HG02981 (cell line): ENCODE measurements around the gene LGALS9B.
"Not testable (repeated sequence)": the region's sequence is repeated elsewhere in the genome, so short reads cannot be mapped to it uniquely, and the experiment has no call there.

Experiments used
- ATAC-seq: cut with Tn5 transposase; IDR thresholded peaks from one replicate; pipeline ENCODE4 v1.9.1; 2021; ENCODE audit warnings: mild to moderate bottlenecking, moderate library complexity; ENCODE audit not compliant: unreplicated experiment

LGALS9B gene

DNA sequence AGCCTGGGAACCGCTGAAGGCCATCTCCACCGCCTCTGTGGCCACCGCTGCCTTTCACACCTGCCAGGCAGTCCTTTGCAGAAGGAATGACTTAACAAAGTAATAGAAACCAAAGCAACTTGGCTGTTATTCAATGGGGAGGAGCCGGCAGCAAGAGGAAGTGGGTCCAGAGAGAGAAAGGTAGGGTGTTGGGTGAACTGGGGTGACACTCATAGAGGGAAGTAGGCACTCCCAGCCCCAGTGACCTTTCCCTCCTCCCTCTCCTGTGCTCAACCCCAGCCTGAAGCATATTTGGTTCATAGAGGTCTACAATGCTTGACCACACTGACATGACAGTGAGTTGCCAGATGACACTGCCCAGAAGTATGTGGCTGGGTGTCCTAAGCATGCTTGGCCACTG is at the start of gene LGALS9B:
Gene LGALS9B, minus strand, starts transcription at position 93 of the 400 bp plus-strand sequence. Its CDS starts 69 bp downstream, at position 24.
- peak; percentile 90 for ATAC-seq

DNA sequence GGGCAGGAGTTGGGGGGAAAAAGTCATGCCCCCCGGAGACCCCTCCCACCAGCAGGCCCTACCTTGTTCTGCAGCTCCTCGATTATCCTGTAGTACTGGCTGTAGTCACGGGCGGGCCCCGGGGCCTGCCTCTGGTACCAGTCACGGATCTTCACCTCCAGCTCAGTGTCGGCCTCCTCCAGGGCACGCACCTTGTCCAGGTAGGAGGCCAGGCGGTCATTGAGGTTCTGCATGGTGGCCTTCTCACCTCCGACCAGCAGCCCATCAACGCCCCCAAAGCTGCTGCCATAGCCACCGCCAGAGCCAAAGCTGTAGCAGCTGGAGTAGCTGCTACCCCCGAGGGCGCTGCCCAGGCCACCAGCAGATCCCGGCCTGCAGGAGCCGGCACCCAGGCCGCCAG is 49.6 kb upstream of the LGALS9B start:
- ATAC-seq, result not testable (repeated sequence)

GRCh38 chr17:20515099-20515498 is 47.8 kb upstream of the LGALS9B start:
- not testable (repeated sequence) for ATAC-seq

DNA sequence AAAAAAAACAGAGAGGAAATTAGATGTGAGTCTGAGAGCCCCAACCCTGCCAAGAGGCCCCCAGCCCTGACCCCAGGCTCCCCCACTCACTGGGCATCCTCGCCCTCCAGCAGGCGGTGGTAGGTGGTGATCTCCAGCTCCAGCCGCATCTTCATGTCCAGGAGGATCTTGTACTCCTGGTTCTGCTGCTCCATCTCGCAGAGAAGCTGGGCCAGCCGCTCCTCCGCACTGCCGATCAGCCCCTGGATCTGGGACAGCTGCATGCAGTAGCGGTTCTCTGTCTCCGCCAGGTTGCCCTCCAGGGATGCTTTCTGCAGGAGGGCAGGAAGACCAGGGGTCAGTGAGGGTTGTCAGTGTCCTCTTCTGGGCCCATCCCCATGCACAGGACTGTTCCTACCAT is 46.2 kb upstream of the LGALS9B start:
- not testable (repeated sequence) for ATAC-seq

GRCh38 chr17:20512378-20512777 is 45.0 kb upstream of the LGALS9B start:
- not testable (repeated sequence) for ATAC-seq

GRCh38 chr17:20511778-20512177 is 44.4 kb upstream of the LGALS9B start:
- not testable (repeated sequence) for ATAC-seq

DNA sequence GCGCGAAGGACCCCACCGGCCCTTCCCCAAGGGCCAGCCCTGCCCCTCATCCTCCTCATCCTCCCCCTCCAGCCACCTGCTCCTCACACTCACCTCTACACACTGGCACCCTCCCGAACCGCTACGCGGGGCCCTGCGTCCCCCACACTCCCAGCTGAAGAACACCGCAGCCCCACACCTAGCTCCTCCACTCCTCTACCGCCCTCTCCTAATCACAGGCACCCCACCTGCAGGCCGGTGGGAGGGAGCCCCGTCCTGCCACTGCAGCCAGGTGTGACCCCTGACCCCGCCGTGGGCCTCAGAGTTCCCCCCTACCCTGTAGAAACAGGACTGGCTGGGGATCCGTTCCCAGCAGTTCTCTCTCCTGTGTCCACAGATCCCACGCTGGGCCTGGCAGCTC is 38.0 kb upstream of the LGALS9B start:
- ATAC-seq, result not testable (repeated sequence)

DNA sequence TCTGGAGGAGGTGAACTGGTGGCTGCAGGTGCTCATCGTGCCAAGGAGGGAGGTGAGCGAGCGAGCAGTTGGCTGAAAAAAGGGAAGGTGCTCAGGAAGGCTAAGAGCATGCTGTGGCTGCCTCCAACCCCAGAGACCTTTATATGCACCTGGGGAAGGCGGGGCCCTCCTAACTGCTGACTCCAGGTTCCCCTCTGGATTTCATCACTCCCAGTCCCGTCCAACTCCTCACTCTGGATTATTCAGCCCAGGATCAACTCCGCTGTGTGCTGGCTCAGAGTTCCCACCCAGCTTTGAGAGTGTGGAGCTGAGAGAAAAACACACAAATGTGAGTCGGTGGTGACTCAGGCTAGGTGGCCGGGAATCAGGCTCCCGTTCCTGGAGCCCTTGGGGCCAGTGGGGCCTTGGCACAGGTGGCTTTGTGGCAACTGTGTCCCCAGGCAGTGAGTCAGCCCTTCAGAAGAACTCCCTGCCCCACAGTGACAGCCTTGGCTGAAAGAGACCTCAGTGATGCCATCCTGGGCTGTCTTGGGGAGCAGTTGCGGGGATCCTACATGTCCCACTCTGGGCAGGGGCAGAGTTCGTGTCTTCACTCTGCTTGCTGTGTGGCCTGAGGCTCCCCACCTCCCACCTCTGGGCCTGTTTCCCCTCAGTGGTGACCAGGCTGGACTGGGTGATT is 37.2 kb upstream of the LGALS9B start:
- not testable (repeated sequence) for ATAC-seq

DNA sequence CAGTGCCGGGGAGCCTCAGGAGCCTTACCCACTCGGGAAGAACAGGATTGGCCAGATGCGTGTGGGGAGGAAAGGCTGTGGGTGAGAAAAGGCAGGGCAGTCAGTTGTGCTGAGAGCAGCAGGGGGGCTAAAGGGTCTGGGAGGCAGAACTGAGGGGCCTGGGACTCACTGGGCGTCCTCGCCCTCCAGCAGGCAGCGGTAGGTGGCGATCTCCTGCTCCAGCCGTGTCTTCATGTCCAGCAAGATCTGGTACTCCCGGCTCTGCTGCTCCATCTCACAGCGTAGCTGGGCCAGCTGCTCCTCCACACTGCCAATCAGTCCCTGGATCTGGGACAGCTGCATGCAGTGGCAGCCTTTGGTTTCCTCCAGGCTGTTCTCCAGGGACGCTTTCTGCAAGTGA is 34.6 kb upstream of the LGALS9B start:
- not testable (repeated sequence) for ATAC-seq

GRCh38 chr17:20500346-20500745 is 33.0 kb upstream of the LGALS9B start:
- ATAC-seq, result not testable (repeated sequence)

DNA sequence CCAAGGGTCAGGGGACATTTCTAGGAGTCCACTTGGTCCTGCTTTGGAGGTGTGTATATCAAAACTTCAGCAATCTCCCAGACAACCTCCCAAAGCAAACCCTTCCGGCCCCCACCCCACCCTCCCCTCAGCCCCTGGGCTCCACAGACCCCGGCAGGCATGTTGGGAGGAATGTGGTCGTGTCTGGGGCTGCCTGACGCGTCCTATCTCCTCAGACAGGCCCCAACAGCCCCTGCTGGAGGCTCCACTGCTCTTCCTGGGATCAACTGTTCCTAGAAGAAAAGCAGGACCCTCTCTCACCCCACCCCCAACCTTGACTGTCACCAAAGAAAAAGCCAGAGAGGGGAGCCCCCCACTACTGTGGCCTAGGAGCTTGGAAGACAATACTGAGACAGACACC is 28.1 kb upstream of the LGALS9B start:
- ATAC-seq, result not testable (repeated sequence)

- ATAC-seq, result not testable (repeated sequence)
Measured at GRCh38 chr17:20494735-20495134, 27.4 kb upstream of the LGALS9B start.

- not testable (repeated sequence) for ATAC-seq
Measured at GRCh38 chr17:20494147-20494546, 26.8 kb upstream of the LGALS9B start.

- ATAC-seq, result not testable (repeated sequence)
Measured at GRCh38 chr17:20492971-20493370, 25.6 kb upstream of the LGALS9B start.

DNA sequence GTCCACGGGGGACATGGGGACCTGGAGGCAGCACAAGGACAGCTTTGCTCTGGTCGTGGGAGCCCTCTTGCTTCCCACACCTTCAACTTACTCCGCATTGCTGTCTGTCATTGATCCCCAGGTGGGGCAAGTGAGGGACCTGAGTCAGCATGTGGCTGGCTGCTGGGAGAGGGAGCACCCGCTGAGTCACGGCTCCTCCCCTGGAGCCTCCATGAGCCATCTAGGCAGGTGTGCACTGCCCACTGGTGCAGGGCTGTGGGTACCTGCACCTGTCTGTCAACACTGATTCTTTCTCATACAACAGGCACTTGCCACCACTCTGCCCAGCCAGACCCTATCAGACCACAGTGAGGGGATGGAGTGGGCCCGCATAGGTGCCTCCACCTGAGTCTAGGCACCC is 24.8 kb upstream of the LGALS9B start:
- ATAC-seq, result not testable (repeated sequence)

DNA sequence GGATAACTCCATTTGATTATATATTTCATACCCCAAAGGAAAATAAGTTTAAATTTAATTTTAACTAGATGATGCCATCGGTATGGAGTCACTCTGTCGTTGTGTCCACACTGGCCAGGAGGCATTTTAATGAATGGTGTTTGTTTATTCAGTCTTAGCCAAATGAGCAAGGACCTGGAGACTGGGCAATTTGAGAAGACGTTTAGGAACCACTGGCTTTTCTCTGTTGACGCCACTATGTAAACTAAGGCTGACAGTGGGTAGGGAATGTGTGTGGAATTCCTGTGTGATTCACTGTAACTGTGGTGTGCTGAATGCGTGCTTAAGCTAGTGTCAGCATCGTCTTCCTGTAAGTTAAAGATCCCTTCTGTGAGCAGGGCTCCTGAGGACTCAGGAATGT is 17.6 kb upstream of the LGALS9B start:
- not testable (repeated sequence) for ATAC-seq

DNA sequence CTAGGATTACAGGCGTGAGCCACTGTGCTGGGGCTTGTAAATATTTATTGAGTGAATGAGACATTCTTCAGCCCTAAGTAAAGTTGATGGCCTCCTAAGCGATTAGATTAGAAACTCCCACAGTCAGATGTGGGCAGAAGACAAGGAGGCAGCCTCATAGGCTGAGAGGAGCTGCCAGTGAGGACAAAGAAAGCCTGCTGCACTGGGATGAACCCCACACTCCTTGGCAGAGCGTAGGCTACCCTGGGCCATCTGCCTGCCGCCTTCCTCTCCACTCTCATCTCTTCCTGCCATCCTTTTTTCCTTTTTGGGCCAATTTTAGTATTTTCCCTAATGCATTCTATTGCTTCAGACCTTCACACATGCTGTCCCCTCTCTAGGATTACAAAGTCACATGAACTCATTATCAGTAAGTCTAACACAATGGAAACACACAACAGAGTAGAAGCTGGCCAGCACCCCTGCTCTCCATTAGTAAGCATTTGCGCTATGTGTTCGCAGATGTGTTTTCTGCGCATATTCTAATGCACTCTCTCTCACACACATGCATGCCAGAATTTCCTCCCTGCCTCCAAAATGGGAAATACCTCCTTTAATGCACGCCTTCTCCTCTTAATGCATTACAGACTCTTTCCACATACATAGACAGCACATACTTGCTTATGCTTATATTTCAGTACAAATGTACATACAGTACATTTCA is 12.7 kb upstream of the LGALS9B start:
- ATAC-seq, result not testable (repeated sequence)

GRCh38 chr17:20477398-20478071 is 10.2 kb upstream of the LGALS9B start:
- ATAC-seq, result not testable (repeated sequence)

DNA sequence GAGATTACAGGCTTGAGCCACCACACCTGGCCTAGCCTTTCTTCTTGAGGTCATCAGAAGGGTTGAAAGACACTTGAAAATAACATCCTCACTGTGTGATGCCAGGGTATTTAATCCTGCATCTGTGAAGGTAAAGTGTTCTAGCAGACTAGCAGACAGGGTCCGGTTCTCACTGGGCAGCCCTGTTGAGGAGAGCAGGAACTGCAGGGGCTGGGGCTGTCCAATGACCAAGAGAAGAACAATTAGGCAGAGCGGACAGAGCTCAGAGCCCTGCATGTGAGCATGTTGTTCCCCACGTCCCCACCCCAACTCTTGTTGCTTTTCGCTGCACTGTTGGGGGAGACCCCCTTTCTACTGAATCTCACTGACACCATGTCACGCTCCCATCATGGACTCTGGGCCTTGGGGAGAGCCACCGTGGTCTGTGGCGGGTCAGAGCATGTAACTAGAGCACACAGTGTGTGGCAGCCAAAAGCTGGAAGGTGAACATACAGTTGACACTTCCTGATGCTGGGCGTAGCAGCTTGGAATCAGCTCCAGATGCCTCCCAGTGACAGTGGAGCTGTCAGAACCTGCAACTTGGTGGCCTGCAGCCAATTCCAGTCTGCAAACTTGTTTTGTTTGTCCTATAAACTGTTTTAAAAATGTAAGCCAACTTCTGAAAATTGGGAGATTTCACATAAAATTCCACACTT is 7.9 kb upstream of the LGALS9B start:
- ATAC-seq, result not testable (repeated sequence)

DNA sequence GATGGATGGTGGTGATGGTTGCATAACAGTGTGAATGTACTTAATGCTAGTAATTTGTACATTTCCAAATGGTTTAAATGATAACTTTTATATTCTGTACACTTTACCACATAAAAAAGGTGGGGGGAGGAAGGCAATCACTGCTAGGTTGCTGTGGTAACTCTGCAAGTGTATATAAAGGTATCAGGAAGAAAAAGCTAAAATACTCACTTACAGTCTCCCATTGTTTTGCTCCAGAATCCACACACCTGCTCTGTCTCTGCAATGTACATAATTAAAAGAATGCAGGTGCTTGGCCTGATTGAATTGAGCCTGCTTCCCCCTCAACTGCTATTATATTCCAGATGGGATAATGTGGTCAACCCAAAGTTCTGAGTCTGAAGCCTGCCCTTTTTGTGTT is 6.7 kb upstream of the LGALS9B start:
- not testable (repeated sequence) for ATAC-seq

DNA sequence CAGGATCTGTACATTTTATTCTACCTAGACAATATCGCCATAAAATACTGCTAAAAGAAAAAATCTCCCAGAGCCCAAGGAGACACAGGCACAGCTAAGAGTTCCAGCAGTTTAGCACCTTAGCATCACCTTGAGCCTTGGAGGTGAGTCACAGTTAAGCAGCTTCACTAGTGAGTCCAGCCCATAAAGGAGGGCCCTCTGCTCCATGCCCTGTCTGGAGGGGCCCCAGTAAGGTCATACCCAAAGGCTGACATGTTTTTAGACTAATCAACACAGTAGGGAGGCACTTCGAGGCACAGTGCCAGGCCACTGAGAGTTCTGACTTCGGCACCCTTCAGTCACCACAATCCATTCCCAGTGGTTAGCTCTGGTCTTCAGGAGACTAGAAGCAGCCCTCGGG is 2.6 kb upstream of the LGALS9B start:
- not testable (repeated sequence) for ATAC-seq
